ENCODE results near the gene AGAP1. TPM values are rescaled to one million over a fixed set of nuclear protein-coding genes. Genes with fewer than 3 reads are reported as not detected.

The AGAP1 gene
- total and polyA plus RNA-seq, 2 donors (not counting 3 experiments of a cell fraction or from before 2014, with no cell fraction given) = 10.2 to 20.9 TPM

- DNase-seq (ENCODE audit: low read depth, low spot score) (no peak), FAIRE-seq (no peak)
- H3K27ac ChIP-seq (ENCODE audit: insufficient read depth, low read depth, low read length) = no peak overlapping the region
- TF ChIP-seq MYC (IDR thresholded peaks at IDR 0.05; ENCODE audit: low read depth, low read length) (no peak), POLR2A (IDR thresholded peaks at IDR 0.05; ENCODE audit: low read depth, low read length) (no peak), MAX (IDR thresholded peaks at IDR 0.05; ENCODE audit: insufficient read depth, insufficient read length) (no peak), POLR2AphosphoS5 (IDR thresholded peaks at IDR 0.05; ENCODE audit: insufficient read depth, low read depth, low read length) (no peak), GATA2 (IDR thresholded peaks at IDR 0.05; ENCODE audit: insufficient read depth, insufficient read length, low read depth, low read length) (no peak), EZH2 (IDR thresholded peaks at IDR 0.05; ENCODE audit: borderline replicate concordance, low read depth, low read length, severe bottlenecking) (no peak), FOS (IDR thresholded peaks at IDR 0.05; ENCODE audit: borderline replicate concordance, insufficient read depth, low read length) (no peak), CTCF (IDR thresholded peaks at IDR 0.05; ENCODE audit: extremely low read depth in 1 of 2, insufficient read depth in 1 of 2, low read depth in 1 of 2, low read length in 2 of 2) (no peak), JUN (IDR thresholded peaks at IDR 0.05; ENCODE audit: borderline replicate concordance, insufficient read depth, insufficient read length, low read depth) (no peak)
- no peaks in the 10 kb centered on the region for H3K9me3 ChIP-seq (replicated peaks; ENCODE audit: control insufficient read depth, insufficient read depth, low read length)
- H2AFZ ChIP-seq (ENCODE audit: low read depth, low read length) = no peak overlapping the region
- ChIA-PET CTCF (interaction anchor here (0.7 to 4.8 kb wide), 3 partner anchors 144 to 482 kb away, joined by 3 to 213 read pairs (median 3); no protein-coding TSS in a partner anchor), POLR2A (no interaction called here)
- H3K79me2 ChIP-seq (ENCODE audit: control insufficient read depth, insufficient read depth, low read length) = no peaks in the 10 kb centered on the region
- H3K9ac ChIP-seq (replicated peaks; ENCODE audit: extremely low read depth, insufficient read depth, low read length) = no peak overlapping the region
- intact Hi-C loops (cut with micrococcal nuclease) = loop anchor here (10.0 kb wide), 1 partner anchor 364 kb away; no protein-coding TSS in a partner anchor
- no peaks in the 10 kb centered on the region for H4K20me1 ChIP-seq (replicated peaks; ENCODE audit: control insufficient read depth, extremely low read depth, insufficient read depth, low read length)
- no TSS peak for BruUV-seq (replicated peaks)
- no peaks in the 10 kb centered on the region for H3K36me3 ChIP-seq (ENCODE audit: control insufficient read depth in 2 of 2, extremely low read depth in 1 of 2, insufficient read depth in 2 of 2, low read length in 2 of 2)
- H3K27me3 ChIP-seq (ENCODE audit: control insufficient read depth in 2 of 2, insufficient read depth in 2 of 2, low read length in 2 of 2) = no peaks in the 10 kb centered on the region
- no peak overlapping the region for H3K4me3 ChIP-seq (replicated peaks in 1 of 3; ENCODE audit: insufficient read depth in 1 of 3, low read depth in 1 of 3, low read length in 3 of 3)
- H3K9me1 ChIP-seq (replicated peaks; ENCODE audit: control insufficient read depth, extremely low read depth, insufficient read depth, low read length) = no peaks in the 10 kb centered on the region
- H3K4me2 ChIP-seq (ENCODE audit: insufficient read depth, low read length) = no peak overlapping the region
- H3K4me1 ChIP-seq (ENCODE audit: control insufficient read depth, extremely low read depth, insufficient read depth, low read length) = peaks cover 3% of the 10 kb centered on the region
- dilution Hi-C loops (cut with MboI; ENCODE audit: extremely low pct_ligation_motif_present, low sequenced_read_pairs) = no loop called here
Observed at GRCh38 chr2:235598532-235599531, 105.0 kb downstream of the AGAP1 start.

Measured in endothelial cell of umbilical vein (primary cell).